HG03175 (cell line): ENCODE results near the gene IL25.
"Not testable (repeated sequence)": the region's sequence is repeated elsewhere in the genome, so short reads cannot be mapped to it uniquely, and the experiment has no call there.

Source experiments
- ATAC-seq: cut with Tn5 transposase; IDR thresholded peaks from one replicate; pipeline ENCODE4 v1.9.1; 2021; ENCODE audit warnings: mild to moderate bottlenecking, moderate library complexity; ENCODE audit not compliant: unreplicated experiment

The IL25 gene

GRCh38 chr14:23371865-23372264 is 744 bp upstream of the IL25 start:
- no peak for ATAC-seq

- no peak for ATAC-seq
Measured at GRCh38 chr14:23373041-23373440, 432 bp downstream of the IL25 start.

- ATAC-seq = no peak
Measured at GRCh38 chr14:23375527-23376251, 3.1 kb downstream of the IL25 start.

- ATAC-seq = no peak
Measured at GRCh38 chr14:23376482-23377197, 4.0 kb downstream of the IL25 start, which contains the start of gene CMTM5. Gene CMTM5 (plus strand): TSS chr14:23377046. CDS start chr14:23377252, 206 bp downstream.

- no peak for ATAC-seq
Measured at GRCh38 chr14:23377198-23377550, 4.6 kb downstream of the IL25 start.

- ATAC-seq = no peak
Measured at GRCh38 chr14:23377573-23378563, 5.3 kb downstream of the IL25 start.

GRCh38 chr14:23378612-23379220 is 6.1 kb downstream of the IL25 start:
- no peak for ATAC-seq

GRCh38 chr14:23379366-23380196 is 7.0 kb downstream of the IL25 start:
- no peak for ATAC-seq

- ATAC-seq = no peak
Measured at GRCh38 chr14:23380197-23380914, 7.7 kb downstream of the IL25 start.

- ATAC-seq = no peak
Measured at GRCh38 chr14:23380976-23381375, 8.4 kb downstream of the IL25 start.

GRCh38 chr14:23381871-23382270 is 9.3 kb downstream of the IL25 start:
- ATAC-seq = no peak

- no peak for ATAC-seq
Measured at GRCh38 chr14:23382276-23382675, 9.7 kb downstream of the IL25 start.

- ATAC-seq = no peak
Measured at GRCh38 chr14:23382731-23383440, 10.3 kb downstream of the IL25 start.

- ATAC-seq = no peak
Measured at GRCh38 chr14:23384364-23385080, 11.9 kb downstream of the IL25 start.

GRCh38 chr14:23385244-23385641 is 12.6 kb downstream of the IL25 start:
- no peak for ATAC-seq

- ATAC-seq = no peak
Measured at GRCh38 chr14:23385642-23386265, 13.1 kb downstream of the IL25 start.

- not testable (repeated sequence) for ATAC-seq
Measured at GRCh38 chr14:23386266-23386657, 13.7 kb downstream of the IL25 start.

- ATAC-seq = no peak
Measured at GRCh38 chr14:23386999-23387398, 14.4 kb downstream of the IL25 start.
